Fibroblast of mammary gland (primary cell): Measurements from ENCODE around the gene DRD4.
A peak's percentile ranks its signal among the peaks of the same experiment; 100 is the strongest.

Source experiments
- DNase-seq: peaks from one replicate; pipeline ENCODE4 v3.0.0-alpha.2; 2010; ENCODE audit warnings: low read depth
- H3K4me3 ChIP-seq: 2 replicates; pipeline ENCODE4 v1.5.1; 2011; ENCODE audit warnings: low read depth, mild to moderate bottlenecking, low read length, moderate library complexity; ENCODE audit not compliant: control insufficient read depth
- TF ChIP-seq, protein P1 (sequence below): conservative IDR thresholded peaks from 2 replicates; pipeline ENCODE4 v1.5.1; 2011; ENCODE audit warnings: low read depth, low read length, inconsistent platforms; ENCODE audit not compliant: control insufficient read depth, insufficient read depth

Gene DRD4

DNA sequence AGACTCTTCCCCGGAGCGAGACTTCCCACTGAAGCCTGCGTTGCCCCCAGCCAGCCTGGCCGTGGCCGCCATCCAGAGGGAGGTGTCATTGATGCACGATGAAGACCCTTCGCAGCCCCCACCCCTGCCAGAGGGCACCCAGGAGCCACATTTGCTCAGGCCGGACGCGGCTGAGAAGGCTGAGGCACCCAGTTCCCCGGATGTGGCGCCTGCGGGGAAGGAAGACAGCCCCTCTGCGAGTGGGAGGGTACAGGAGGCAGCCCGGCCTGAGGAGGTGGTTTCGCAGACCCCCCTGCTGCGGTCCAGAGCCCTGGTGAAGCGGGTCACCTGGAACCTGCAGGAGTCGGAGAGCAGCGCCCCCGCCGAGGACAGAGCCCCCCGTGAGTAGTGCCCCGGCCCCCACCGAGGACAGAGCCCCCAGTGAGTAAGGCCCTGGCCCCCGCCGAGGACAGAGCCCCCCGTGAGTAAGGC, 27.7 kb upstream of the DRD4 start:
- no peak for DNase-seq
- TF ChIP-seq, protein P1, sequence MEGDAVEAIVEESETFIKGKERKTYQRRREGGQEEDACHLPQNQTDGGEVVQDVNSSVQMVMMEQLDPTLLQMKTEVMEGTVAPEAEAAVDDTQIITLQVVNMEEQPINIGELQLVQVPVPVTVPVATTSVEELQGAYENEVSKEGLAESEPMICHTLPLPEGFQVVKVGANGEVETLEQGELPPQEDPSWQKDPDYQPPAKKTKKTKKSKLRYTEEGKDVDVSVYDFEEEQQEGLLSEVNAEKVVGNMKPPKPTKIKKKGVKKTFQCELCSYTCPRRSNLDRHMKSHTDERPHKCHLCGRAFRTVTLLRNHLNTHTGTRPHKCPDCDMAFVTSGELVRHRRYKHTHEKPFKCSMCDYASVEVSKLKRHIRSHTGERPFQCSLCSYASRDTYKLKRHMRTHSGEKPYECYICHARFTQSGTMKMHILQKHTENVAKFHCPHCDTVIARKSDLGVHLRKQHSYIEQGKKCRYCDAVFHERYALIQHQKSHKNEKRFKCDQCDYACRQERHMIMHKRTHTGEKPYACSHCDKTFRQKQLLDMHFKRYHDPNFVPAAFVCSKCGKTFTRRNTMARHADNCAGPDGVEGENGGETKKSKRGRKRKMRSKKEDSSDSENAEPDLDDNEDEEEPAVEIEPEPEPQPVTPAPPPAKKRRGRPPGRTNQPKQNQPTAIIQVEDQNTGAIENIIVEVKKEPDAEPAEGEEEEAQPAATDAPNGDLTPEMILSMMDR, result no peak
- no peak overlapping the region for H3K4me3 ChIP-seq

DNA sequence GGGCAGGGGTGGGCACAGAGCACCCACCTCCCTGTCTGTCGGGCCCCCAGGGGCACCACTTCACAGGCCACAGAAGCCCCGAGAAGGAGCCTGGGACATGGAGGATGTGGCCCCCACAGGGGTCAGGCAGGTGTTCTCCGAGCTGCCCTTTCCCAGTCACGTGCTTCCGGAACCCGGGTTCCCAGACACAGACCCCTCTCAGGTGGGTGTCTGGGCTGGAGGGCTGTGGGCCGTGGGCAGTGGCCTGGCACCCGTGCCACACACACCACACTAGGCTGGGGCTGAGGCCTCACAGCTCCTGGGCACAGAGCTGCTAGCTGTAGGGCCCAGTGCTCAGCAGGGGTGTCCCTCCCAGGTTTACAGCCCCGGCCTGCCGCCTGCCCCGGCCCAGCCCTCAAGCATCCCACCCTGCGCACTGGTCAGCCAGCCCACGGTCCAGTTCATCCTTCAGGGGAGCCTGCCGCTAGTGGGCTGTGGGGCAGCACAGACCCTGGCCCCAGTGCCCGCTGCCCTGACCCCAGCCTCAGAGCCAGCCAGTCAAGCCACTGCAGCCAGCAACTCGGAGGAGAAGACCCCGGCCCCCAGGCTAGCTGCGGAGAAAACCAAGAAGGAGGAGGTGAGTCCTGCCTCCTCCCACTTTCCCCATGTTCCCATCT, 26.8 kb upstream of the DRD4 start:
- no peak for DNase-seq
- no peak overlapping the region for H3K4me3 ChIP-seq
- TF ChIP-seq, protein P1, result no peak

DNA sequence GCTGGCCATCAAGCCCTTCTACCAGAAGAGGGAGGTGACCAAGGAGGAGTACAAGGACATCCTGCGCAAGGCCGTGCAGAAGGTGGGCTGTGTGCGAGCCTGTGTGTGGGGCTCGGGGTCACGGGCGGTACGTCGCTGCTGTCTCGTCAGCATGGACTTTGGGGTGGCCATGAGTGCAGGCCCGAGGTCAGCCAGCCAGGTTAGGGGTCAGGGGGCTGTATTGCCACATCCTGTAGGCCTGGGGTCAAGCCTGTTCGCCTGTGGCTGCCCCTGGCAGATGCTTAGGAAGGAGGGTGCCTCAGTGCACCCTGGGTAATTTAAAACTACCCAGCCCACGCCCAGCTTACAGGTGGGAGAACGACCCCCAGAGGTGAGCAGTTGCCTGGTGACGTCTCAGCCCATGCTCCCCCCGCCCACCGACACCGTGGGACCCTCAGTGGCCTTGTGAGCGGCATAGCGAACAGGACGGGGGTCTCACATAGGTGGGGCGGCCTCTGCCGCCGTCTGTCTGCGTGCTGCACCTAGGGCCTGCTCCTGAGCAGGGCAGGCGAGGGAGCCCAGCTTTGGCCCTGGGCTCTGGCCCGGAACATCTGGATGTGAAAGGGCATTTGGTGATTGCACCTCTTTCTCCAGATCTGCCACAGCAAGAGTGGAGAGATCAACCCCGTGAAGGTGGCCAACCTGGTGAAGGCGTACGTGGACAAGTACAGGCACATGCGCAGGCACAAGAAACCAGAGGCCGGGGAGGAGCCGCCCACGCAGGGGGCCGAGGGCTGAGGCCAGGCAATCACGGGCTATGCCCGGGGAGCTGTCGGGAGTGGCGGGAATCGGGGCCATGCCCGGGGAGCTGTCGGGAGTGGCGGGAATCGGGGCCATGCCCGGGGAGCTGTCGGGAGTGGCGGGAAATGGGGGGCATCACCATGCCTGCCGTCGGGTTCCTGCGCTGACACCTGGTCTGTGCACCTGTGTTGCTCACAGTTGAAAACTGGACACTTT, 25.8 kb upstream of the DRD4 start:
- DNase-seq, result no peak
- TF ChIP-seq, protein P1, result no peak
- H3K4me3 ChIP-seq, result no peak overlapping the region

DNA sequence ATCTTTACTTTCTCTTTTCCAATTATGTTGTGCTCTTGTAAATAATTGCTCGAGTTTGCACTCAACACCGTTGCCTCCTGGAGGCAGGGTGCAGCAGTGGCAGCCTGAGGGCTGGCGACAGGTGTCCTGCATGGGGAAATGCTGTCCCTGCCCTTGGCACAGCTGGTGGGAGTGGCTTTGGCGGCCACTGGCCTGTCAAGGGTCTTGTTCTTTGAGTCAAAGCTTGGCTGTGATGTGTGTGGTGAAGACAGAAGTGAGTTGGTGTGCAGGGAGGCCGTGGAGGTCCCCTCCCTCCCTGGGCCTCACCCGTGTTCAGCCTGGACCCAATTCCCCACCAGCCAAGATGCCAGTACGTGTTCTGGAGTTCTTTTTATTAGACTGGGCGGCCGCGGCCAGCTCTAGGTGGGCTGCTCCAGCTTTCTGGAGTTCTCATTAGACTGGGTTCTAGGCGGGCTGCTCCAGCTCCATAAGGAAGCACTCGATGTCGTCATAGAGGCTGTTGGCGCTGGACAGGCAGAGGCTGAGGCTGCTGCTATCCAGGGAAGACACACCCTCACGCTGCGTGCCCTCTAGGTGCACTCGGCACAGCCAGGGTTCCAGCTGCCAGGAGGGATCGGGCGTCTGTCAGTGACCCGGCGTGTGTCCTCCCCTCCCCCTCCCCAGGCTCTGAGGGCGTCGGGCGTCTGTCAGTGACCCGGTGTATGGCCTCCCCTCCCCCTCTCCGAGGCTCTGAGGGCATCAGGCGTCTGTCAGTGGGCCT, 24.7 kb upstream of the DRD4 start:
- no peak overlapping the region for H3K4me3 ChIP-seq
- TF ChIP-seq, protein P1, result peak; percentile 24
- peak; percentile 29 for DNase-seq

DNA sequence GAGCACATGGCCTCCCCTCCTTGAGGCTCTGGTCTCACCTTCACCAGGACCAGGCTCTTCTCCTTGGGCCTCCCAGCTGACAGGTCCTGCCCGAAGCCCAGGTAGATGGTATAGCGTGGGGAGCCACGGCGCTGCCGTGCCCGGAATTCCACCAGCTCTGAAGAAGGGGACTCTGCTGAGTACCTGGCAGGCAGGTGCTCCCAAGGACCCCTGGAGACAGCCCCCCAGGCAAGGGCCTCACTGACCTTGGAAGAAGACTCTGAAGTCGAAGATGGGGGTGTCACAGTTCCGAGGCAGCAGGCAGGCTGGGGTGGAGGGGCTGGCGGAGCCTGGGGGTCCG, 24.1 kb upstream of the DRD4 start:
- DNase-seq, result no peak
- TF ChIP-seq, protein P1, result no peak
- H3K4me3 ChIP-seq, result no peak overlapping the region

DNA sequence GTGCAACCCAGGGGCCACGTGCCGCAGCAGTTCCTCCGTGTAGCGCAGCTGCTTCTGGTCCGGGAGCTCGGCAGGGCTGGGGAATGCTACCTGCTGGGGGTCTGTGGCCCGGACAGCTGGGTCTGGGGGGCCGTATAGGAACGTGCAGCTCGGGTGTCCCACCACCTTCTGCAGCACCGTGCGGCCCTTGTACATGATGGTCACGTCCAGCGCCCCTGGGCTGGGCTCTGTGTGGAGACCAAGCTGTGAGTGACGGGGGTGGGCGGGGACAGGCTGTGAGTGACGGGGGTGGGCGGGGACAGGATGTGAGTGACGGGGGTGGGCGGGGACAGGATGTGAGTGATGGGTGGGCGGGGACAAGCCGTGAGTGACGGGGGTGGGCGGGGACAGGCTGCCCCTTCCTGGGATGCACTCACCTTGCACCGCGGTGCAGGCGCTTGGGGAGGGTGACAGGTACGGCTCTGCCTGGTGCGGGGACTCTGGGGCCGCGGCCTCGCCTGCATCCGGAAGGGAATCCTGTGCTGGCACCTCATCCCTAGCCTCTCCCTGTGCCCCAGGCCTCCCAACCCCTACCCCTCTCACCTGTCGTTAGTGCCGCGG, 23.6 kb upstream of the DRD4 start:
- TF ChIP-seq, protein P1, result no peak
- peak; percentile 34 for DNase-seq
- no peak overlapping the region for H3K4me3 ChIP-seq
